Endothelial cell of umbilical vein (primary cell): Measurements from ENCODE around the gene SLC12A3. TPM values are rescaled to one million over a fixed set of nuclear protein-coding genes. Genes with fewer than 3 reads are reported as not detected.

Source experiments
- BruUV-seq: library from RNA; stranded (reverse); fragments of 400-500 nt; replicated peaks from 2 replicates; lab custom pipeline; 2021; lab: Mats Ljungman, UMichigan
- CTCF ChIA-PET: fragments of 300-600, 350-600 bp; sonication (Branson Sonifier 250); formaldehyde crosslinking; loops from one replicate; lab custom pipeline; 2021; ENCODE audit warnings: antibody characterized with exemption, inconsistent platforms; lab: Charles Lee
- POLR2A ChIA-PET: fragments of 300-600, 350-600 bp; sonication (Branson Sonifier 250); formaldehyde crosslinking; loops from one replicate; lab custom pipeline; 2021; ENCODE audit warnings: antibody characterized with exemption, inconsistent platforms; lab: Charles Lee
- DNase-seq: peaks from one replicate; pipeline ENCODE4 v3.0.0-alpha.2; 2011; ENCODE audit warnings: low read depth, low spot score
- FAIRE-seq: peaks from 2 replicates; lab custom pipeline; 2011; peaks lifted over from hg19 to GRCh38; lab: Jason Lieb, UNC
- H2AFZ ChIP-seq: 2 replicates; pipeline ENCODE4 v1.6.0; 2012; ENCODE audit warnings: low read depth, low read length, control low read depth, inconsistent platforms
- H3K27ac ChIP-seq: 2 replicates; pipeline ENCODE4 v1.5.1; 2011; ENCODE audit warnings: low read depth, mild to moderate bottlenecking, control low read depth, low read length, moderate library complexity; ENCODE audit not compliant: insufficient read depth
- H3K27me3 ChIP-seq, 2 experiments: 2 replicates each; pipeline versions ENCODE4 v1.6.0 to v1.6.1; 2011; ENCODE audit warnings: low read length in 2 of 2, mixed read lengths in 1 of 2; ENCODE audit not compliant: control insufficient read depth in 2 of 2, insufficient read depth in 2 of 2
- H3K36me3 ChIP-seq, 2 experiments: 2 replicates in 1 of 2; 3 replicates in 1 of 2; pipeline ENCODE4 v1.5.1; 2011; ENCODE audit warnings: low read length in 2 of 2, mild to moderate bottlenecking in 1 of 2, moderate library complexity in 1 of 2; ENCODE audit not compliant: control insufficient read depth in 2 of 2, insufficient read depth in 2 of 2; ENCODE audit errors: extremely low read depth in 1 of 2
- H3K4me1 ChIP-seq: 3 replicates; pipeline ENCODE4 v1.5.1; 2011; ENCODE audit warnings: mild to moderate bottlenecking, low read length; ENCODE audit not compliant: control insufficient read depth, insufficient read depth; ENCODE audit errors: extremely low read depth
- H3K4me2 ChIP-seq: 2 replicates; pipeline ENCODE4 v1.6.1; 2011; ENCODE audit warnings: low read length, control low read depth, mixed read lengths; ENCODE audit not compliant: insufficient read depth
- H3K4me3 ChIP-seq, 3 experiments: fragments of 200-600 bp in 1 of 3; sonication (generic), shearing (Covaris generic) in 1 of 3; replicated peaks in 1 of 3; 2 replicates each; pipeline ENCODE4 v1.5.1; 2011 to 2016; ENCODE audit warnings: control low read depth in 3 of 3, low read length in 3 of 3, mild to moderate bottlenecking in 2 of 3, inconsistent platforms in 1 of 3, low read depth in 1 of 3, moderate library complexity in 1 of 3; ENCODE audit not compliant: insufficient read depth in 1 of 3
- H3K79me2 ChIP-seq: 2 replicates; pipeline ENCODE4 v1.6.0; 2012; ENCODE audit warnings: low read length, inconsistent platforms; ENCODE audit not compliant: control insufficient read depth, insufficient read depth
- H3K9ac ChIP-seq: replicated peaks from 2 replicates; pipeline ENCODE3; 2011; ENCODE audit warnings: low read length, control low read depth; ENCODE audit not compliant: insufficient read depth; ENCODE audit errors: extremely low read depth
- H3K9me1 ChIP-seq: replicated peaks from 3 replicates; pipeline ENCODE4 v1.6.0; 2011; ENCODE audit warnings: mild to moderate bottlenecking, low read length; ENCODE audit not compliant: control insufficient read depth, insufficient read depth; ENCODE audit errors: extremely low read depth
- H3K9me3 ChIP-seq: replicated peaks from 2 replicates; pipeline ENCODE4 v1.5.1; 2012; ENCODE audit warnings: low read length, inconsistent platforms; ENCODE audit not compliant: control insufficient read depth, insufficient read depth
- H4K20me1 ChIP-seq: replicated peaks from 2 replicates; pipeline ENCODE3; 2011; ENCODE audit warnings: mild to moderate bottlenecking, low read length; ENCODE audit not compliant: control insufficient read depth, insufficient read depth; ENCODE audit errors: extremely low read depth
- EZH2 ChIP-seq: IDR thresholded peaks from 2 replicates; pipeline ENCODE4 v1.6.1; 2012; ENCODE audit warnings: borderline replicate concordance, low read depth, mild to moderate bottlenecking, moderate library complexity, low read length, inconsistent platforms; ENCODE audit not compliant: severe bottlenecking
- FOS ChIP-seq: IDR thresholded peaks from 2 replicates; pipeline ENCODE4 v1.6.1; 2011; ENCODE audit warnings: mild to moderate bottlenecking, low read length, moderate library complexity, borderline replicate concordance; ENCODE audit not compliant: insufficient read depth
- GATA2 ChIP-seq: IDR thresholded peaks from 2 replicates; pipeline ENCODE4 v1.7.0; 2011; ENCODE audit warnings: low read depth, mild to moderate bottlenecking, moderate library complexity, mixed read lengths, low read length; ENCODE audit not compliant: insufficient read length, insufficient read depth
- JUN ChIP-seq: IDR thresholded peaks from 2 replicates; pipeline ENCODE4 v1.6.1; 2011; ENCODE audit warnings: borderline replicate concordance, low read depth; ENCODE audit not compliant: insufficient read length, insufficient read depth
- MYC ChIP-seq: IDR thresholded peaks from one replicate; pipeline ENCODE4 v1.6.1; 2011; ENCODE audit warnings: mild to moderate bottlenecking, low read depth, low read length
- POLR2A ChIP-seq: IDR thresholded peaks from 2 replicates; pipeline ENCODE4 v1.6.1; 2012; ENCODE audit warnings: low read depth, mild to moderate bottlenecking, control low read depth, low read length
- POLR2AphosphoS5 ChIP-seq: IDR thresholded peaks from 2 replicates; pipeline ENCODE4 v1.6.1; 2012; ENCODE audit warnings: low read depth, mild to moderate bottlenecking, control low read depth, low read length, moderate library complexity; ENCODE audit not compliant: insufficient read depth
- dilution Hi-C: fragments of 300-500 bp; cut with MboI; formaldehyde crosslinking; loops from one replicate; pipeline ENCODE4 v1.15.0; 2019; ENCODE audit warnings: low sequenced_read_pairs; ENCODE audit not compliant: extremely low pct_ligation_motif_present
- intact Hi-C: fragments of 100-400 bp; cut with micrococcal nuclease; formaldehyde crosslinking; loops from one replicate; pipeline ENCODE4 v1.10.0; 2022
- polyA plus RNA-seq, 4 experiments: library from polyadenylated mRNA; depleted of rRNA in 3 of 4; stranded (reverse) in 3 of 4; unstranded in 1 of 4; fragments of >200 nt; gene quantifications; 2 replicates each; pipeline versions ENCODE4 v1.2.1 to v1.2.3, GENCODE V29; 2011 to 2012; ENCODE audit warnings: missing spikeins in 1 of 4
- total RNA-seq: library from RNA; stranded (reverse); gene quantifications from 2 replicates; pipeline ENCODE4 v1.2.3, GENCODE V29; 2021
- TF ChIP-seq, protein P1 (sequence below): IDR thresholded peaks from 2 replicates; pipeline ENCODE4 v1.6.1; 2011; ENCODE audit not compliant: insufficient read depth, insufficient read length
- TF ChIP-seq, protein P2 (sequence below), 2 donors: IDR thresholded peaks; 1 replicate in 1 of 2; 2 replicates in 1 of 2; pipeline ENCODE4 v1.5.1; 2011; ENCODE audit warnings: low read length in 2 of 2, mild to moderate bottlenecking in 2 of 2, moderate library complexity in 2 of 2, control low read depth in 1 of 2, inconsistent platforms in 1 of 2, low read depth in 1 of 2; ENCODE audit not compliant: insufficient read depth in 1 of 2; ENCODE audit errors: extremely low read depth in 1 of 2

SLC12A3 gene
- total and polyA plus RNA-seq, 2 donors (not counting 3 experiments of a cell fraction or from before 2014, with no cell fraction given), result not detected

DNA sequence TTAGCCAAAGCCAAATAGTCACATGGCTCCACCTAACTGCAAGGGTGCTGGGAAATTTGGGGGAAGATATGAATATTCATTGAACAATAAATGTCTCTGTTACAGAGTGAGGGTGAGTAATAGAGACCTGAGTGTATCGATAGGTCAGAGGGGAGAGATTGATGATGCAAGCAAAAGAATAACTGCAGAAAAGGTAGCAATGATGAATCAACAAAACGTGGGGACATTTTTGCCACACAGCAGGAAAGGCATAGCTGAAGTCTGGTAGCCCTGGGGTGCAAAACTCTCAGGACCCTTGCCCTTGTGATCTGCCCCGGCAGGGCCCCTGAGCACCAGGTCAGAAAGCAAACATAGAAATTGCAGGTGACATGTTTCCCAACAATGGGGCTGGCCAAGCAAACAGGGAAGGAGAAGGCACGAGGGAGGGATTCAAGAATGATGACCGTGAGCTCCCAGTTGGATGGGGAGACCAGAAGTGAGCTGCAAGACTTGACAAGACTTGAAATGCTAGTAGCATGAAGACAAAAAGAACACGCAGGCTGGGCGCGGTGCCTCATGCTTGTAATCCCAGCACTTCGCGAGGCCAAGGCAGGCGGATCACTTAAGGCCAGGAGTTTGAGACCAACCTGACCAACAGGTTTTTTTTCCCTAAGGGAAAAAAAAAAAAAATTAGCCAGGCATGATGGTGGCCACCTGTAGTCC, 54.2 kb downstream of the SLC12A3 start:
- POLR2A ChIA-PET, result no interaction called here
- CTCF ChIA-PET, result interaction anchor here (2.0 kb wide), 1 partner anchor 8 kb away, joined by 7 read pairs; no protein-coding TSS in a partner anchor
- H4K20me1 ChIP-seq, result no peaks in the 10 kb centered on the region
- DNase-seq, result no peak
- intact Hi-C loops, result no loop called here
- no TSS peak for BruUV-seq
- dilution Hi-C loops, result no loop called here
- TF ChIP-seq MYC (no peak), GATA2 (no peak), POLR2AphosphoS5 (no peak), POLR2A (no peak), JUN (no peak), EZH2 (no peak), FOS (no peak)
- TF ChIP-seq, protein P1, sequence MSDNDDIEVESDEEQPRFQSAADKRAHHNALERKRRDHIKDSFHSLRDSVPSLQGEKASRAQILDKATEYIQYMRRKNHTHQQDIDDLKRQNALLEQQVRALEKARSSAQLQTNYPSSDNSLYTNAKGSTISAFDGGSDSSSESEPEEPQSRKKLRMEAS, result no peak
- TF ChIP-seq, protein P2, sequence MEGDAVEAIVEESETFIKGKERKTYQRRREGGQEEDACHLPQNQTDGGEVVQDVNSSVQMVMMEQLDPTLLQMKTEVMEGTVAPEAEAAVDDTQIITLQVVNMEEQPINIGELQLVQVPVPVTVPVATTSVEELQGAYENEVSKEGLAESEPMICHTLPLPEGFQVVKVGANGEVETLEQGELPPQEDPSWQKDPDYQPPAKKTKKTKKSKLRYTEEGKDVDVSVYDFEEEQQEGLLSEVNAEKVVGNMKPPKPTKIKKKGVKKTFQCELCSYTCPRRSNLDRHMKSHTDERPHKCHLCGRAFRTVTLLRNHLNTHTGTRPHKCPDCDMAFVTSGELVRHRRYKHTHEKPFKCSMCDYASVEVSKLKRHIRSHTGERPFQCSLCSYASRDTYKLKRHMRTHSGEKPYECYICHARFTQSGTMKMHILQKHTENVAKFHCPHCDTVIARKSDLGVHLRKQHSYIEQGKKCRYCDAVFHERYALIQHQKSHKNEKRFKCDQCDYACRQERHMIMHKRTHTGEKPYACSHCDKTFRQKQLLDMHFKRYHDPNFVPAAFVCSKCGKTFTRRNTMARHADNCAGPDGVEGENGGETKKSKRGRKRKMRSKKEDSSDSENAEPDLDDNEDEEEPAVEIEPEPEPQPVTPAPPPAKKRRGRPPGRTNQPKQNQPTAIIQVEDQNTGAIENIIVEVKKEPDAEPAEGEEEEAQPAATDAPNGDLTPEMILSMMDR (IDR thresholded peaks at IDR 0.05; ENCODE audit: extremely low read depth in 1 of 2, insufficient read depth in 1 of 2, low read depth in 1 of 2, low read length in 2 of 2), result no peak
- no peaks in the 10 kb centered on the region for H3K79me2 ChIP-seq
- H2AFZ ChIP-seq, result no peak overlapping the region
- no peak overlapping the region for H3K27ac ChIP-seq
- peaks cover 5 to 12% of the 10 kb centered on the region in 2 experiments for H3K27me3 ChIP-seq
- H3K4me2 ChIP-seq, result no peak overlapping the region
- H3K9me3 ChIP-seq, result no peaks in the 10 kb centered on the region
- FAIRE-seq, result no peak
- H3K4me3 ChIP-seq, result no peak overlapping the region
- H3K36me3 ChIP-seq, result no peaks in the 10 kb centered on the region
- H3K9ac ChIP-seq, result no peak overlapping the region
- peaks cover 17% of the 10 kb centered on the region for H3K4me1 ChIP-seq
- no peaks in the 10 kb centered on the region for H3K9me1 ChIP-seq
